ENCODE data around the gene SPATA13.

- TF ChIP-seq EZH2 (IDR thresholded peaks at IDR 0.05; ENCODE audit: borderline replicate concordance, low read length) (no peak), CTCF (conservative IDR thresholded peaks at IDR 0.05 in 1 of 2, IDR thresholded peaks at IDR 0.05 in 1 of 2; ENCODE audit: extremely low read depth in 1 of 2, insufficient read depth in 1 of 2, low read depth in 1 of 2, low read length in 2 of 2) (no peak)
Observed at GRCh38 chr13:24159357-24159756, 1.2 kb upstream of the SPATA13 start.
